ENCODE measurements around the gene DENND4A. TPM values are rescaled to one million over a fixed set of nuclear protein-coding genes. Genes with fewer than 3 reads are reported as not detected.

Gene DENND4A
- total and polyA plus RNA-seq, 9 of the 15 experiments (the other 6 are each of a cell fraction or from before 2014, with no cell fraction given): 6.8 to 32.3 (median 19.9) TPM

GRCh38 chr15:65832549-65833364, 40.7 kb upstream of the DENND4A start (continued):
- TF ChIP-seq, protein P1, sequence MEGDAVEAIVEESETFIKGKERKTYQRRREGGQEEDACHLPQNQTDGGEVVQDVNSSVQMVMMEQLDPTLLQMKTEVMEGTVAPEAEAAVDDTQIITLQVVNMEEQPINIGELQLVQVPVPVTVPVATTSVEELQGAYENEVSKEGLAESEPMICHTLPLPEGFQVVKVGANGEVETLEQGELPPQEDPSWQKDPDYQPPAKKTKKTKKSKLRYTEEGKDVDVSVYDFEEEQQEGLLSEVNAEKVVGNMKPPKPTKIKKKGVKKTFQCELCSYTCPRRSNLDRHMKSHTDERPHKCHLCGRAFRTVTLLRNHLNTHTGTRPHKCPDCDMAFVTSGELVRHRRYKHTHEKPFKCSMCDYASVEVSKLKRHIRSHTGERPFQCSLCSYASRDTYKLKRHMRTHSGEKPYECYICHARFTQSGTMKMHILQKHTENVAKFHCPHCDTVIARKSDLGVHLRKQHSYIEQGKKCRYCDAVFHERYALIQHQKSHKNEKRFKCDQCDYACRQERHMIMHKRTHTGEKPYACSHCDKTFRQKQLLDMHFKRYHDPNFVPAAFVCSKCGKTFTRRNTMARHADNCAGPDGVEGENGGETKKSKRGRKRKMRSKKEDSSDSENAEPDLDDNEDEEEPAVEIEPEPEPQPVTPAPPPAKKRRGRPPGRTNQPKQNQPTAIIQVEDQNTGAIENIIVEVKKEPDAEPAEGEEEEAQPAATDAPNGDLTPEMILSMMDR (IDR thresholded peaks at IDR 0.05 in 2 of 3, conservative IDR thresholded peaks at IDR 0.05 in 1 of 3; ENCODE audit: insufficient read depth in 2 of 3, low read depth in 1 of 3, low read length in 3 of 3): peak; percentile 37 to 63 (median 52); a peak in 4 of 6 replicates
- TF ChIP-seq ERF (CRISPR knock-in tag; IDR thresholded peaks at IDR 0.05) (peak; percentile 49; the same call in 1 of the 2 replicates), ZNF766 (CRISPR knock-in tag; conservative IDR thresholded peaks at IDR 0.05) (peak; percentile 88), JUN (IDR thresholded peaks at IDR 0.05; ENCODE audit: borderline replicate concordance, low read depth, low read length) (peak; percentile 48; the same call in 1 of the 2 replicates), JUN (CRISPR knock-in tag; IDR thresholded peaks at IDR 0.05; ENCODE audit: borderline replicate concordance) (no peak), YBX1 (IDR thresholded peaks at IDR 0.05) (no peak), TFAP4 (CRISPR knock-in tag; IDR thresholded peaks at IDR 0.05; ENCODE audit: borderline replicate concordance) (peak; percentile 36; the same call in 1 of the 2 replicates), NR2F6 (CRISPR knock-in tag; IDR thresholded peaks at IDR 0.05) (no peak), JUND (IDR thresholded peaks at IDR 0.05; ENCODE audit: borderline replicate concordance, low read depth, low read length) (peak; percentile 86), JUND (tag; IDR thresholded peaks at IDR 0.05; ENCODE audit: borderline replicate concordance, low read depth, low read length) (peak; percentile 89), NFIC (IDR thresholded peaks at IDR 0.05) (peak; percentile 21; the same call in 1 of the 2 replicates), CBX8 (IDR thresholded peaks at IDR 0.05; ENCODE audit: borderline replicate concordance, extremely low read depth, low read depth, low read length, poor library complexity, severe bottlenecking) (no peak), HMG20A (CRISPR knock-in tag; conservative IDR thresholded peaks at IDR 0.05) (no peak), ZFP36 (IDR thresholded peaks at IDR 0.05; ENCODE audit: low read depth, low read length, partially characterized antibody) (no peak), SMARCA5 (IDR thresholded peaks at IDR 0.05) (no peak), XRCC4 (IDR thresholded peaks at IDR 0.05; ENCODE audit: extremely low read depth, insufficient read depth, insufficient read length) (no peak), ZNF764 (CRISPR knock-in tag; IDR thresholded peaks at IDR 0.05; ENCODE audit: low read depth) (no peak), HMGN3 (IDR thresholded peaks at IDR 0.05; ENCODE audit: borderline replicate concordance, extremely low read depth, insufficient read length, low read depth, low read length) (no peak), ZNF75A (CRISPR knock-in tag; IDR thresholded peaks at IDR 0.05) (no peak), ZNF174 (CRISPR knock-in tag; IDR thresholded peaks at IDR 0.05) (no peak), POLR2A (conservative IDR thresholded peaks at IDR 0.05) (peak; percentile 61), RB1 (IDR thresholded peaks at IDR 0.05; ENCODE audit: low read depth) (0 out of 2 replicates have a peak, but pooled peaks have one; percentile 11)
- TF ChIP-seq, protein P2, sequence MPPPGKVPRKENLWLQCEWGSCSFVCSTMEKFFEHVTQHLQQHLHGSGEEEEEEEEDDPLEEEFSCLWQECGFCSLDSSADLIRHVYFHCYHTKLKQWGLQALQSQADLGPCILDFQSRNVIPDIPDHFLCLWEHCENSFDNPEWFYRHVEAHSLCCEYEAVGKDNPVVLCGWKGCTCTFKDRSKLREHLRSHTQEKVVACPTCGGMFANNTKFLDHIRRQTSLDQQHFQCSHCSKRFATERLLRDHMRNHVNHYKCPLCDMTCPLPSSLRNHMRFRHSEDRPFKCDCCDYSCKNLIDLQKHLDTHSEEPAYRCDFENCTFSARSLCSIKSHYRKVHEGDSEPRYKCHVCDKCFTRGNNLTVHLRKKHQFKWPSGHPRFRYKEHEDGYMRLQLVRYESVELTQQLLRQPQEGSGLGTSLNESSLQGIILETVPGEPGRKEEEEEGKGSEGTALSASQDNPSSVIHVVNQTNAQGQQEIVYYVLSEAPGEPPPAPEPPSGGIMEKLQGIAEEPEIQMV (tag; conservative IDR thresholded peaks at IDR 0.05; ENCODE audit: low read depth): no peak; the same call in 1 of the 2 replicates
- TF ChIP-seq, protein P3, sequence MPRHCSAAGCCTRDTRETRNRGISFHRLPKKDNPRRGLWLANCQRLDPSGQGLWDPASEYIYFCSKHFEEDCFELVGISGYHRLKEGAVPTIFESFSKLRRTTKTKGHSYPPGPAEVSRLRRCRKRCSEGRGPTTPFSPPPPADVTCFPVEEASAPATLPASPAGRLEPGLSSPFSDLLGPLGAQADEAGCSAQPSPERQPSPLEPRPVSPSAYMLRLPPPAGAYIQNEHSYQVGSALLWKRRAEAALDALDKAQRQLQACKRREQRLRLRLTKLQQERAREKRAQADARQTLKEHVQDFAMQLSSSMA (CRISPR knock-in tag; IDR thresholded peaks at IDR 0.05): no peak
